Measurements from ENCODE around the gene EFCAB14. TPM values are rescaled to one million over a fixed set of nuclear protein-coding genes. Genes with fewer than 3 reads are reported as not detected.

EFCAB14 gene
- total and polyA plus RNA-seq, 4 donors, result 20.8 to 132 (median 73.4) TPM

DNA sequence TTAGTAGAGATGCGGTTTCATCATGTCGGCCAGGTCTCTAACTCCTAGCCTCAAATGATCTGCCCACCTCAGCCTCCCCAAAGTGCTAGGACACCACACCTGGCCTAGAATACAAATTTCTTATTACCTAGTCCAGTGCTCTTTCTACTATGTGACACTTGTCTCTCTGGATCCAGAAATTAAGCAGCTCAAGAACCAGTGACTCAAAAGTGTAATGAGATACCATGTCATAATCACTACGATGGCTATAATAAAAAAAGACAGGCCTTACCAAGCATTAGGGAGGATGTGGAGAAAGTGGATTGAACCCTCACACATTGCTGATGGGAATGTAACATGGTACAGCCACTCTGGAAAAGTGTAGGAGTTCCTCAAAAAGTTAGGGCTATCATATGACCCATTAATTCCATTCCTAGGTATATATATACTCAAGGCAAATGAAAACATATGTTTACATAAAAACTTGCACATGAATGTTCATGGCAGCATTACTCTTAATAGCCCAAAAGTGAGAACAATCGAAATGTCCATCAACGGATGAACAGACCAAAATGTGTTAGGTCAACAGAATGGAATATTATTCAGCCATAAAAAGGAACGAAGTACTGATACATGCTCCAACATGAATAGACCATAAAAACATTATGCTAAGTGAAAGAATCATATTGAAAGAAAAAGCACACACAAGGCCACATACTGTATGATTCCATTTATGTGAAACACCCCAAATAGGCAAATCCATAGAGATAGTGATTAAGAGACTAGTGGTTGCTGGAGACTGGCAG, 38.9 kb downstream of the EFCAB14 start:
- Histone ChIP-seq H3K4me1 (ENCODE audit: control insufficient read depth in 5 of 5, insufficient read depth in 5 of 5, low read length in 5 of 5) (peaks cover 0 to 2% (median 0%) of the 10 kb centered on the region in 5 donors), H3K9me3 (ENCODE audit: control insufficient read depth in 4 of 4, insufficient read depth in 3 of 4, low read length in 3 of 4) (no peaks in the 10 kb centered on the region), H3K36me3 (ENCODE audit: control insufficient read depth in 4 of 4, insufficient read depth in 4 of 4, low read length in 4 of 4) (peaks cover 17 to 52% (median 25%) of the 10 kb centered on the region in 4 donors), H3K9ac (ENCODE audit: insufficient read depth in 1 of 2, low read length in 2 of 2) (no peak overlapping the region), H3K27ac (ENCODE audit: low read depth in 1 of 2, low read length in 1 of 2) (no peak overlapping the region), H3K27me3 (ENCODE audit: control insufficient read depth in 3 of 3, insufficient read depth in 3 of 3, low read length in 2 of 3) (no peaks in the 10 kb centered on the region), H3K4me3 (no peak overlapping the region)
- DNase-seq, result no peak
- WGBS, 2 donors, result 97 to 100% methylated on average over 6 of the region's 6 CpGs
- no peak for ATAC-seq (ENCODE audit: insufficient read depth, low FRiP score)
- TF ChIP-seq, protein P1, sequence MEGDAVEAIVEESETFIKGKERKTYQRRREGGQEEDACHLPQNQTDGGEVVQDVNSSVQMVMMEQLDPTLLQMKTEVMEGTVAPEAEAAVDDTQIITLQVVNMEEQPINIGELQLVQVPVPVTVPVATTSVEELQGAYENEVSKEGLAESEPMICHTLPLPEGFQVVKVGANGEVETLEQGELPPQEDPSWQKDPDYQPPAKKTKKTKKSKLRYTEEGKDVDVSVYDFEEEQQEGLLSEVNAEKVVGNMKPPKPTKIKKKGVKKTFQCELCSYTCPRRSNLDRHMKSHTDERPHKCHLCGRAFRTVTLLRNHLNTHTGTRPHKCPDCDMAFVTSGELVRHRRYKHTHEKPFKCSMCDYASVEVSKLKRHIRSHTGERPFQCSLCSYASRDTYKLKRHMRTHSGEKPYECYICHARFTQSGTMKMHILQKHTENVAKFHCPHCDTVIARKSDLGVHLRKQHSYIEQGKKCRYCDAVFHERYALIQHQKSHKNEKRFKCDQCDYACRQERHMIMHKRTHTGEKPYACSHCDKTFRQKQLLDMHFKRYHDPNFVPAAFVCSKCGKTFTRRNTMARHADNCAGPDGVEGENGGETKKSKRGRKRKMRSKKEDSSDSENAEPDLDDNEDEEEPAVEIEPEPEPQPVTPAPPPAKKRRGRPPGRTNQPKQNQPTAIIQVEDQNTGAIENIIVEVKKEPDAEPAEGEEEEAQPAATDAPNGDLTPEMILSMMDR (IDR thresholded peaks at IDR 0.05; ENCODE audit: control extremely low read depth, extremely low read depth), result no peak

DNA sequence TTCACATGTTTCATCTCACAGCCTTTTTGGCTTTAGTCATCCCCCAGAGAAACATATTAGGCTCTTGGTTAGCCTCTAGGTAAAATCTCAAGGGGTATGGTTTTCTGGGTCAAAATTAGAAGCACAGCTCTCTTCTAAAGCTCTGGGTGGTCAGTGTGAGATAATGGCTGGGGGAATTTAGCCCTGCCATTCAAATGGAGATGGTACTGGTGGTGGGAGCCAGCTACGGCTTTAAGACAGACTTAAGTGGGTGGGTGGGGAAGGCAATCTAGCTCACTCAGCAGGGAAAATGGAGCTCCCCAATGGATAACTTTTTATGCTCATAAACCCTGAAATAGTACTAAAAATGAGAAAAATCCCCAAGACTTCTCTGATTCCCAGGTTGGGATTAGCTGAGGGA, 41.6 kb downstream of the EFCAB14 start:
- WGBS, 2 donors, result 100% methylated on average over 1 of the region's 1 CpG
- Histone ChIP-seq H3K27me3 (ENCODE audit: control insufficient read depth in 3 of 3, insufficient read depth in 3 of 3, low read length in 2 of 3) (no peaks in the 10 kb centered on the region), H3K9me3 (ENCODE audit: control insufficient read depth in 4 of 4, insufficient read depth in 3 of 4, low read length in 3 of 4) (no peaks in the 10 kb centered on the region), H3K9ac (ENCODE audit: insufficient read depth in 1 of 2, low read length in 2 of 2) (no peak overlapping the region), H3K4me3 (no peak overlapping the region), H3K4me1 (ENCODE audit: control insufficient read depth in 5 of 5, insufficient read depth in 5 of 5, low read length in 5 of 5) (peaks cover 0 to 2% (median 0%) of the 10 kb centered on the region in 5 donors), H3K27ac (ENCODE audit: low read depth in 1 of 2, low read length in 1 of 2) (no peak overlapping the region), H3K36me3 (ENCODE audit: control insufficient read depth in 4 of 4, insufficient read depth in 4 of 4, low read length in 4 of 4) (peaks cover 10 to 41% (median 17%) of the 10 kb centered on the region in 4 donors)
- DNase-seq (no peak), ATAC-seq (ENCODE audit: insufficient read depth, low FRiP score) (no peak)
- TF ChIP-seq, protein P1 (IDR thresholded peaks at IDR 0.05; ENCODE audit: control extremely low read depth, extremely low read depth), result no peak

DNA sequence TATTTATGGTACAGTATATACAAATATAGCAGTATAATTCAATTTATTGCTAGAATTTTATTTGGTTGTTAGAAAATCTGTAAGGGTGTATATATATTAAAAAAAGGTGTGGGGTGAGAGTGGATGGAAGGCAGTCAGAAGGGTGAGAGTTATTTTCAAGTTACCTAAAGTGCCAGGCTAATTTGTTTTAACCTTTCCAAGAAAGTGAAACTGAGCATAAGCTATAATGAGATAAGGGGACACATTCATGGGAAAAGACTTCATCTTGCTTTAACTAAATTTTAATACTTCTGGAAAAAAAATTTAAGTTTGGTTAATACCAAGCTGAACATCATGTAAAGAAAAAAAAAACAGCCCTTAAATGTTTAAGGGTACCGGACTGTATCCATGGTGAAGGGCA, 42.4 kb downstream of the EFCAB14 start:
- no peak overlapping the region for H3K4me3 ChIP-seq
- H3K4me1 ChIP-seq (ENCODE audit: control insufficient read depth in 5 of 5, insufficient read depth in 5 of 5, low read length in 5 of 5), result peaks cover 0 to 2% (median 0%) of the 10 kb centered on the region in 5 donors
- no peak overlapping the region for H3K9ac ChIP-seq (ENCODE audit: insufficient read depth in 1 of 2, low read length in 2 of 2)
- H3K9me3 ChIP-seq (ENCODE audit: control insufficient read depth in 4 of 4, insufficient read depth in 3 of 4, low read length in 3 of 4), result no peaks in the 10 kb centered on the region
- WGBS, 2 donors, result 88 to 89% methylated on average over 1 of the region's 1 CpG
- H3K36me3 ChIP-seq (ENCODE audit: control insufficient read depth in 4 of 4, insufficient read depth in 4 of 4, low read length in 4 of 4), result peaks cover 8 to 34% (median 17%) of the 10 kb centered on the region in 4 donors
- no peaks in the 10 kb centered on the region for H3K27me3 ChIP-seq (ENCODE audit: control insufficient read depth in 3 of 3, insufficient read depth in 3 of 3, low read length in 2 of 3)
- TF ChIP-seq, protein P1 (IDR thresholded peaks at IDR 0.05; ENCODE audit: control extremely low read depth, extremely low read depth), result no peak
- no peak for DNase-seq
- H3K27ac ChIP-seq (ENCODE audit: low read depth in 1 of 2, low read length in 1 of 2), result no peak overlapping the region
- ATAC-seq (ENCODE audit: insufficient read depth, low FRiP score), result no peak
